Trophoblast cell (in vitro differentiated cells and primary cell): Measurements from ENCODE around the gene SRSF12.

Source experiments
- DNase-seq, 2 donors: peaks; one replicate each; pipeline ENCODE4 v3.0.0-alpha.2; 2016
- H2AFZ ChIP-seq: 2 replicates; pipeline ENCODE4 v1.6.1; 2013; ENCODE audit warnings: low read length, moderate library complexity, mild to moderate bottlenecking; ENCODE audit not compliant: insufficient read depth, poor library complexity
- H2AK5ac ChIP-seq: 2 replicates; pipeline ENCODE4 v1.6.1; 2013; ENCODE audit warnings: mild to moderate bottlenecking, low read length
- H2BK120ac ChIP-seq: 2 replicates; pipeline ENCODE4 v1.6.1; 2013; ENCODE audit warnings: low read length, mild to moderate bottlenecking, moderate library complexity; ENCODE audit not compliant: insufficient read depth, poor library complexity
- H2BK12ac ChIP-seq: 2 replicates; pipeline ENCODE4 v1.6.1; 2013; ENCODE audit warnings: mild to moderate bottlenecking, low read length, moderate library complexity
- H2BK5ac ChIP-seq: 2 replicates; pipeline ENCODE4 v1.6.1; 2013; ENCODE audit warnings: low read length, low read depth, moderate library complexity, mild to moderate bottlenecking; ENCODE audit not compliant: poor library complexity
- H3K14ac ChIP-seq: 2 replicates; pipeline ENCODE4 v1.6.1; 2013; ENCODE audit warnings: mild to moderate bottlenecking, low read length
- H3K18ac ChIP-seq: 2 replicates; pipeline ENCODE4 v1.6.1; 2013; ENCODE audit warnings: mild to moderate bottlenecking, low read length
- H3K23ac ChIP-seq: 2 replicates; pipeline ENCODE4 v1.6.1; 2013; ENCODE audit warnings: low read length
- H3K27ac ChIP-seq: 2 replicates; pipeline ENCODE4 v1.5.1; 2013; ENCODE audit warnings: low read depth, mild to moderate bottlenecking, inconsistent platforms, low read length, moderate library complexity
- H3K27me3 ChIP-seq: 2 replicates; pipeline ENCODE4 v1.6.1; 2013; ENCODE audit warnings: inconsistent platforms, mild to moderate bottlenecking, low read length, moderate library complexity; ENCODE audit not compliant: insufficient read depth
- H3K36me3 ChIP-seq, 2 experiments: 1 replicate in 1 of 2; 2 replicates in 1 of 2; pipeline ENCODE4 v1.6.1; 2013; ENCODE audit warnings: low read length in 2 of 2, mild to moderate bottlenecking in 2 of 2, moderate library complexity in 1 of 2; ENCODE audit not compliant: insufficient read depth in 2 of 2, control insufficient read depth in 1 of 2
- H3K4ac ChIP-seq: 2 replicates; pipeline ENCODE4 v1.6.1; 2013; ENCODE audit warnings: low read depth, mild to moderate bottlenecking, low read length, moderate library complexity
- H3K4me1 ChIP-seq, 2 experiments: 1 replicate in 1 of 2; 2 replicates in 1 of 2; pipeline ENCODE4 v1.6.1; 2013; ENCODE audit warnings: low read length in 2 of 2, mild to moderate bottlenecking in 2 of 2, moderate library complexity in 1 of 2; ENCODE audit not compliant: insufficient read depth in 2 of 2, control insufficient read depth in 1 of 2
- H3K4me2 ChIP-seq: 2 replicates; pipeline ENCODE4 v1.6.1; 2013; ENCODE audit warnings: inconsistent platforms, mild to moderate bottlenecking, low read length, moderate library complexity
- H3K4me3 ChIP-seq: 2 replicates; pipeline ENCODE4 v1.5.1; 2013; ENCODE audit warnings: mild to moderate bottlenecking, low read depth, low read length, inconsistent platforms
- H3K79me1 ChIP-seq: one replicate; pipeline ENCODE4 v1.6.1; 2013; ENCODE audit warnings: low read length
- H3K79me2 ChIP-seq: 2 replicates; pipeline ENCODE4 v1.6.1; 2013; ENCODE audit warnings: low read length, mild to moderate bottlenecking; ENCODE audit not compliant: control insufficient read depth, insufficient read depth, poor library complexity
- H3K9ac ChIP-seq: 2 replicates; pipeline ENCODE4 v1.6.1; 2013; ENCODE audit warnings: mild to moderate bottlenecking, low read length
- H3K9me3 ChIP-seq: 2 replicates; pipeline ENCODE4 v1.6.1; 2013; ENCODE audit warnings: low read depth, mild to moderate bottlenecking, control low read depth, inconsistent platforms, low read length; ENCODE audit not compliant: insufficient read depth
- H4K12ac ChIP-seq: 2 replicates; pipeline ENCODE4 v1.6.1; 2013; ENCODE audit warnings: low read depth, mild to moderate bottlenecking, low read length, moderate library complexity
- H4K8ac ChIP-seq: 2 replicates; pipeline ENCODE4 v1.6.1; 2013; ENCODE audit warnings: low read depth, mild to moderate bottlenecking, low read length, moderate library complexity
- H4K91ac ChIP-seq: one replicate; pipeline ENCODE4 v1.6.1; 2013; ENCODE audit warnings: low read depth, mild to moderate bottlenecking, low read length, moderate library complexity
- WGBS: extraction: QIAGEN DNeasy Blood & Tissue Kit; methylation state at CpG from one replicate; pipeline ENCODE4 v1.1.7; 2013; ENCODE audit warnings: missing lambda C conversion rate; ENCODE audit not compliant: insufficient read length, insufficient coverage; ENCODE audit errors: extremely low coverage; 5-methylcytosine and 5-hydroxymethylcytosine counted together

Gene SRSF12

DNA sequence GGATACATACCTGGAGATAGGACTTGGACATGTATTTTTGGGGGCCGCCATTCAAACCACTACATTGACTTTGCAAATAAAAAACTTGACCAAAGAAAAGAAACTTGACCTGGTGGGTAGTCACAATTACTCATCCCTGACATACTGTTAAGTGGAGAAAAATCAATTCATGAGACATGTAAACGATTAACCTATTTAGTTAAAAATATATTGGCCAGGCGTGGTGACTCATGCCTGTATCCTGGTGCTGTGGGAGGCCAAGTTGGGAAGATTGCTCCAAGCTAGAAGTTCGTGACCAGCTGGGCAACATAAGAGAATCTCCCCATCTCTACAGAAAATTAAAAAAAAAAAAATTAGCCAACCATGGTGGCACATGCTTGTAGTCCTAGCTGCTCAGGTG lies 2.5 kb upstream of the SRSF12 start:
- H3K14ac ChIP-seq = no peak overlapping the region
- H3K9me3 ChIP-seq = no peaks in the 10 kb centered on the region
- no peak overlapping the region for H2BK120ac ChIP-seq
- no peak overlapping the region for H3K4ac ChIP-seq
- H2BK12ac ChIP-seq = no peak overlapping the region
- no peak overlapping the region for H2AFZ ChIP-seq
- H2AK5ac ChIP-seq = no peak overlapping the region
- no peak overlapping the region for H3K4me2 ChIP-seq
- no peaks in the 10 kb centered on the region for H3K27me3 ChIP-seq
- H4K12ac ChIP-seq = no peak overlapping the region
- peaks cover 6% of the 10 kb centered on the region for H3K79me1 ChIP-seq
- no peak overlapping the region for H3K9ac ChIP-seq
- WGBS = no CpG with 5 or more reads among the region's 4 CpGs
- H3K27ac ChIP-seq = no peak overlapping the region
- H3K23ac ChIP-seq = no peak overlapping the region
- H3K18ac ChIP-seq = no peak overlapping the region
- H4K8ac ChIP-seq = no peak overlapping the region
- H3K4me1 ChIP-seq = peaks cover 0 to 3% of the 10 kb centered on the region in 2 experiments
- H2BK5ac ChIP-seq = no peak overlapping the region
- peaks cover 5% of the 10 kb centered on the region for H3K79me2 ChIP-seq
- no peak overlapping the region for H4K91ac ChIP-seq
- H3K4me3 ChIP-seq = no peak overlapping the region
- peak; percentile 25 to 46 for DNase-seq
- H3K36me3 ChIP-seq = no peaks in the 10 kb centered on the region

DNA sequence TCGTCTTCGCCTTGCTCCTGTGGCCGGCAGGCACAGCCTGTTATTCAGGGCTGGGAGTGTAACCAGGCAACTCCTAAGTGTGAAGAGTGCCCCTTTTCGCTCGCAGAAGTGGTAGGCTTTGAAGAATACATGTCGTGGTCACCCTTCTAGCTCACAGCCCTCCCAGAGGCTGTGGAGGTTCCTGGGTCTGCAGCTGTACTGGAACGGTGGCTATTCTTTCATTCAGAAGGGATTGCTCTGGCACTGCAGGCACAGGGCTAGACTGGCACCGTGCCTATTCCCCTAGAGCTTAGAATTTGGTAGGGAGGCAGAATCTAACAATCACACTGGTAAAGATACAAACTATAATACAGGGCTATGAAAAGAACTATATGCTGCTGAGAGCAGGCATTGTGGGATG lies 1.1 kb upstream of the SRSF12 start:
- Histone ChIP-seq H3K27me3 (no peaks in the 10 kb centered on the region), H3K27ac (no peak overlapping the region), H3K4ac (no peak overlapping the region), H3K4me3 (no peak overlapping the region), H3K79me2 (peaks cover 5% of the 10 kb centered on the region), H4K91ac (no peak overlapping the region), H2BK5ac (no peak overlapping the region), H4K8ac (no peak overlapping the region), H3K23ac (no peak overlapping the region), H2AK5ac (no peak overlapping the region), H3K18ac (no peak overlapping the region), H3K79me1 (peaks cover 6% of the 10 kb centered on the region), H3K4me1 (peaks cover 0 to 3% of the 10 kb centered on the region in 2 experiments), H3K9ac (no peak overlapping the region), H4K12ac (no peak overlapping the region), H2BK12ac (no peak overlapping the region), H3K4me2 (no peak overlapping the region), H3K36me3 (no peaks in the 10 kb centered on the region), H3K14ac (no peak overlapping the region), H2AFZ (no peak overlapping the region), H2BK120ac (no peak overlapping the region), H3K9me3 (no peaks in the 10 kb centered on the region)
- no peak for DNase-seq
- no CpG with 5 or more reads among the region's 8 CpGs for WGBS

DNA sequence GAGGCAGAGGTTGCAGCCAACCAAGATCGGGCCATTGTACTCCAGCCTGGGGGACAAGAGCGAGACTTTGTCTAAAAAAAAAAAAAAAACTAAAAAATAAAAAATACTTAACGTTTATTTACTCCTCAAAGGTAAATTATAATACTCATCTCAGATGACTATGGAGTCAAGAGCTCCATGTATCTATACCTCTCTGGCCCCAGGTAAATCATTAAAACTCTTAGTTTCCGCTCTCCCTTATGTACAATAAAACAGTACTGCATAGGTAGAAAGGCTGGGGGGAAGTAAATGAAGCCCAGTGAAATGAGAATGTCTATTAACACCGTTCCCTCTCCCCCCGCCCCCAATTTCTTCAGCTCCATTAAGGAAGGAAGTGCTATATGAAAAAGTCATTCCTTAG lies 1.2 kb downstream of the SRSF12 start:
- Histone ChIP-seq H3K9me3 (no peaks in the 10 kb centered on the region), H3K4me2 (peak overlapping the region; percentile 85), H3K27ac (no peak overlapping the region), H3K4me1 (peaks cover 0 to 3% of the 10 kb centered on the region in 2 experiments), H3K4ac (no peak overlapping the region), H2BK12ac (no peak overlapping the region), H3K4me3 (no peak overlapping the region), H4K8ac (no peak overlapping the region), H3K27me3 (no peaks in the 10 kb centered on the region), H2BK120ac (no peak overlapping the region), H3K18ac (no peak overlapping the region), H2AK5ac (no peak overlapping the region), H4K12ac (no peak overlapping the region), H3K23ac (no peak overlapping the region), H3K36me3 (no peaks in the 10 kb centered on the region), H3K79me2 (peaks cover 5% of the 10 kb centered on the region), H2BK5ac (no peak overlapping the region), H2AFZ (no peak overlapping the region), H3K14ac (no peak overlapping the region), H3K9ac (no peak overlapping the region), H3K79me1 (peaks cover 6% of the 10 kb centered on the region), H4K91ac (no peak overlapping the region)
- DNase-seq = no peak
- WGBS = 100% methylated on average over 1 of the region's 6 CpGs

DNA sequence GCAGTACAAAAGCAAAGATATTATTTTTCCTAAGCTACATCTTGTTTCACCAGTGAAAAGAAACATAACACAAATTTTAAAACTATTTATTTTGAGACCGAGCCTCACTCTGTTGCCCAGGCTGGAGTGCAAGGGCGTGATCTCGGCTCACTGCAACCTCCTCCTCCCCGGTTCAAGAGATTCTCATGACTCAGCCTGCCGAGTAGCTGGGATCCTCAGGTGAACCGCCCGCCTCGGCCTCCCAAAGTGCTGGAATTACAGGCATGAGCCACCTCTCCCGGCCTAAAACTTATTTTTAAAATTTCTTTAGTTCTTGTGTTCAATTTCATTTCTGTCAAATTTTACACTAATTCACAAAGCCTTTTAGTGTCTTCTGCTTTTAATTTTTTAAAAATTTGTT lies 5.9 kb downstream of the SRSF12 start:
- no peak overlapping the region for H4K91ac ChIP-seq
- H3K9me3 ChIP-seq = no peaks in the 10 kb centered on the region
- no peak overlapping the region for H3K27ac ChIP-seq
- H3K4me3 ChIP-seq = no peak overlapping the region
- H3K36me3 ChIP-seq = no peaks in the 10 kb centered on the region
- no peak overlapping the region for H3K9ac ChIP-seq
- no peak overlapping the region for H3K4ac ChIP-seq
- H3K27me3 ChIP-seq = no peaks in the 10 kb centered on the region
- H2BK120ac ChIP-seq = no peak overlapping the region
- no peak overlapping the region for H2BK5ac ChIP-seq
- no peaks in the 10 kb centered on the region for H3K79me1 ChIP-seq
- H3K4me1 ChIP-seq = no peaks in the 10 kb centered on the region
- no peak overlapping the region for H4K8ac ChIP-seq
- peak; percentile 39 to 46 for DNase-seq
- no peak overlapping the region for H3K23ac ChIP-seq
- H2AFZ ChIP-seq = no peak overlapping the region
- H3K79me2 ChIP-seq = no peaks in the 10 kb centered on the region
- WGBS = no CpG with 5 or more reads among the region's 9 CpGs
- H3K4me2 ChIP-seq = no peak overlapping the region
- H2BK12ac ChIP-seq = no peak overlapping the region
- no peak overlapping the region for H3K14ac ChIP-seq
- H4K12ac ChIP-seq = no peak overlapping the region
- H2AK5ac ChIP-seq = no peak overlapping the region
- H3K18ac ChIP-seq = no peak overlapping the region
